ENCODE data around the gene ATG7.

ATG7 gene

GRCh38 chr3:11381141-11381540, 108.9 kb downstream of the ATG7 start:
- TF ChIP-seq CTCF (IDR thresholded peaks at IDR 0.05; ENCODE audit: low read depth, low read length, poor library complexity, severe bottlenecking), result no peak
- TF ChIP-seq EZH2phosphoT487 (IDR thresholded peaks at IDR 0.05; ENCODE audit: borderline replicate concordance, low read length), result no peak
- Histone ChIP-seq H3K79me2 (ENCODE audit: control insufficient read depth, low read length) (no peaks in the 10 kb centered on the region), H3K4me3 (ENCODE audit: low read length) (no peak overlapping the region), H3K4me2 (ENCODE audit: low read length) (no peak overlapping the region), H3K9me3 (ENCODE audit: control insufficient read depth, insufficient read depth, low read length) (no peaks in the 10 kb centered on the region), H3F3A (ENCODE audit: control insufficient read depth, insufficient read depth) (no peaks in the 10 kb centered on the region), H3K36me3 (ENCODE audit: control insufficient read depth, low read length) (no peaks in the 10 kb centered on the region), H3K4me1 (ENCODE audit: control insufficient read depth, low read length) (no peaks in the 10 kb centered on the region), H3K27ac (ENCODE audit: low read depth, low read length) (no peak overlapping the region), H3K27me3 (ENCODE audit: control insufficient read depth, low read length) (no peaks in the 10 kb centered on the region), H4K20me1 (ENCODE audit: control insufficient read depth, insufficient read depth, low read depth, low read length) (no peaks in the 10 kb centered on the region), H3K9me2 (replicated peaks; ENCODE audit: control insufficient read depth, low read length) (no peaks in the 10 kb centered on the region)

GRCh38 chr3:11381563-11381962, 109.4 kb downstream of the ATG7 start:
- Histone ChIP-seq H3K9me3 (ENCODE audit: control insufficient read depth, insufficient read depth, low read length) (no peaks in the 10 kb centered on the region), H3K79me2 (ENCODE audit: control insufficient read depth, low read length) (no peaks in the 10 kb centered on the region), H4K20me1 (ENCODE audit: control insufficient read depth, insufficient read depth, low read depth, low read length) (no peaks in the 10 kb centered on the region), H3K36me3 (ENCODE audit: control insufficient read depth, low read length) (no peaks in the 10 kb centered on the region), H3K4me1 (ENCODE audit: control insufficient read depth, low read length) (no peaks in the 10 kb centered on the region), H3F3A (ENCODE audit: control insufficient read depth, insufficient read depth) (no peaks in the 10 kb centered on the region), H3K4me3 (ENCODE audit: low read length) (no peak overlapping the region), H3K4me2 (ENCODE audit: low read length) (no peak overlapping the region), H3K27me3 (ENCODE audit: control insufficient read depth, low read length) (no peaks in the 10 kb centered on the region), H3K27ac (ENCODE audit: low read depth, low read length) (no peak overlapping the region), H3K9me2 (replicated peaks; ENCODE audit: control insufficient read depth, low read length) (no peaks in the 10 kb centered on the region)
- no peak for TF ChIP-seq EZH2phosphoT487 (IDR thresholded peaks at IDR 0.05; ENCODE audit: borderline replicate concordance, low read length)
- TF ChIP-seq CTCF (IDR thresholded peaks at IDR 0.05; ENCODE audit: low read depth, low read length, poor library complexity, severe bottlenecking), result no peak

GRCh38 chr3:11382146-11382745, 110.0 kb downstream of the ATG7 start:
- Histone ChIP-seq H3K36me3 (ENCODE audit: control insufficient read depth, low read length) (no peaks in the 10 kb centered on the region), H3K4me3 (ENCODE audit: low read length) (no peak overlapping the region), H3K79me2 (ENCODE audit: control insufficient read depth, low read length) (no peaks in the 10 kb centered on the region), H3F3A (ENCODE audit: control insufficient read depth, insufficient read depth) (no peaks in the 10 kb centered on the region), H3K4me1 (ENCODE audit: control insufficient read depth, low read length) (no peaks in the 10 kb centered on the region), H3K27ac (ENCODE audit: low read depth, low read length) (no peak overlapping the region), H3K4me2 (ENCODE audit: low read length) (no peak overlapping the region), H3K9me2 (replicated peaks; ENCODE audit: control insufficient read depth, low read length) (no peaks in the 10 kb centered on the region), H3K9me3 (ENCODE audit: control insufficient read depth, insufficient read depth, low read length) (no peaks in the 10 kb centered on the region), H3K27me3 (ENCODE audit: control insufficient read depth, low read length) (no peaks in the 10 kb centered on the region), H4K20me1 (ENCODE audit: control insufficient read depth, insufficient read depth, low read depth, low read length) (no peaks in the 10 kb centered on the region)
- TF ChIP-seq CTCF (IDR thresholded peaks at IDR 0.05; ENCODE audit: low read depth, low read length, poor library complexity, severe bottlenecking) (no peak), EZH2phosphoT487 (IDR thresholded peaks at IDR 0.05; ENCODE audit: borderline replicate concordance, low read length) (no peak)

Measured in DOHH2 (cell line).